ENCODE data around the gene AKR1C2.

- TF ChIP-seq, protein P1, sequence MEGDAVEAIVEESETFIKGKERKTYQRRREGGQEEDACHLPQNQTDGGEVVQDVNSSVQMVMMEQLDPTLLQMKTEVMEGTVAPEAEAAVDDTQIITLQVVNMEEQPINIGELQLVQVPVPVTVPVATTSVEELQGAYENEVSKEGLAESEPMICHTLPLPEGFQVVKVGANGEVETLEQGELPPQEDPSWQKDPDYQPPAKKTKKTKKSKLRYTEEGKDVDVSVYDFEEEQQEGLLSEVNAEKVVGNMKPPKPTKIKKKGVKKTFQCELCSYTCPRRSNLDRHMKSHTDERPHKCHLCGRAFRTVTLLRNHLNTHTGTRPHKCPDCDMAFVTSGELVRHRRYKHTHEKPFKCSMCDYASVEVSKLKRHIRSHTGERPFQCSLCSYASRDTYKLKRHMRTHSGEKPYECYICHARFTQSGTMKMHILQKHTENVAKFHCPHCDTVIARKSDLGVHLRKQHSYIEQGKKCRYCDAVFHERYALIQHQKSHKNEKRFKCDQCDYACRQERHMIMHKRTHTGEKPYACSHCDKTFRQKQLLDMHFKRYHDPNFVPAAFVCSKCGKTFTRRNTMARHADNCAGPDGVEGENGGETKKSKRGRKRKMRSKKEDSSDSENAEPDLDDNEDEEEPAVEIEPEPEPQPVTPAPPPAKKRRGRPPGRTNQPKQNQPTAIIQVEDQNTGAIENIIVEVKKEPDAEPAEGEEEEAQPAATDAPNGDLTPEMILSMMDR (conservative IDR thresholded peaks at IDR 0.05), result no peak
- TF ChIP-seq EZH2 (IDR thresholded peaks at IDR 0.05; ENCODE audit: low read depth), result no peak
Measured at GRCh38 chr10:5041471-5042023, 37.9 kb upstream of the AKR1C2 start.
